Midbrain (tissue), 1 donor: ENCODE data around the gene LNX1.

ENCODE experiments used
- DNase-seq: peaks from one replicate; lab custom pipeline; 2025; lab: John Stamatoyannopoulos, UW

Gene LNX1

DNA sequence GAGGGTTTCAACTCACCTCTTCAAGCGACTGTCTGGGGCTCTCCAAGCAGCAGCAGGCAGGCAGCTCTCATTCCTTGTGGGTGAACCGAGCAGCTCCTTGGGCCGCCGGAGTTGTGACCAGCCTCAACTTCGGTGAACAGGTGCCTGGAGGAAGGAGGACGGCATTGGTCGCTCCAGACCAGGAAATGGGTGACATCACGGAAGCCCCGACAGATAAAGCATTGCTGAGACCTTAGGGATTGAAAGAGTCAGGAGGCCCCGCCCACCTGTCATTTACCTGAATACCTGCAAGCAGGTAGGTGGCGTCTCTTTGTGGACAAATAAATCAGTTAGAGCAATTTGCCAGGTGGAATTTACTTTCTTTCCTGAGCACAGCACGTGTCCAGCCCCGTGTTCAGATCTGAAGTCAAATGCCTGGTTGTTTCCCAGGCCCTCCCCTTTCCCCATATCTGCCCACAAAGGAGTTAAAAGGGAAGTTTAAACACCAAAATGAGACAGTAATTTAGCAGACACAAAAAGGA is at the start of gene LNX1:
TSS of gene LNX1 (minus strand) at position 115 of the 521 bp plus-strand sequence. CDS start 17,484 bp downstream, outside the sequence.
- DNase-seq, result no peak

DNA sequence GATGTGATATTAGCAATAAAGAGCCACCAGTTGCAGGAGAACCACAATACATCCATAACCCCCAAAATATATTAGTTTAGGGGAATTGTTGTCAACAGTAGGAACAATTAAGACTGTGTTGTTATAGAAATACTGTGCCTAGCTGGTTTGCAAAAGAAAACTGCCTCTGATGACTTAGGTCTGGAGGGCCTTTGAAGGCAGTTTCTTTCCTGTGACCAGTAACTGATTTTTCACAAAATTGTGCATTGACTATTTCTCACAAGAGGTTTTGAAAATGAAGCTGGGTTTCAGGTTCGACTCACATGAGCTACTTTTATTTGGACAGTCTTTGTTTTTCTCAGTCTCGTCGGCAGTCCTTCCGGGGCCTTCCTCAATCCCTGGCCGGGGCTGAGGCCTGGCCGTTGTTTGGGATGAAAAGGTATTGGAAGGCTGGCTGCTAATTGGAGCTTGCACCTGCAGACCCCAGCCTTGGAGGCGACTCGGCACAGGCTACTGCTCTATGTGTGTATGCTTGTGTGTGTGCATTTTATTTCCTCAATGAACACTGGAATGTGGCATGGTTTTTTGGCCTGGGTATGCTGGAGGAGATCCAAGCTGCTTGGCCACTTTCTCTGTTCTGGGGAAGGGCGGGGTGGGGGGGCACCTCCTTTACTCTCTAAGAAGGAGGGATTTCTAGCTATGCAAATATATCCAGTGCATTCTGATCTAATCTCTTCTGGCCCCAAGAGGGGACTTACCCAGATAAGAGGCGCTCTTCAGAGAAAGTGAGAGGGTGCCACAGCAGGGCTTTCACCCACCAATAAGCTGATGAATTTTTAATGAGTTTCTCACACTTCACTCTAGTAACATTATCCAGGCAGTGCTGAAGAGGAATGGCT is 49.5 kb upstream of the LNX1 start:
- no peak for DNase-seq

DNA sequence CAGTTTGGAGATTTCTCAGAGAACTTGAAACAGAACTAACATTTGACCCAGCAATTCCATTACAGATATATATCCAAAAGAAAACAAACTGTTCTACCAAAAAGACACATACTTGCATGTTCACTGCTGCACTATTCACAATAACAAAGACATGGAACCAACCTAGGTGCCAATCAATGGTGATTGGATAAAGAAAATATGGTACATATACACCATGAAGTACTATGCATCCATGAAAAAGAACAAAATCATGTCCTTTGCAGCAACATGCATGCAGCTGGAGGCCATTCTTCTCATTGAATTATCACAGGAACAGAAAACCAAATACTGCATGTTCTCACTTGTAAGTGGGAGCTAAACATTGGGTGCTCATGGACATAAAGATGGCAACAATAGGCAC is 47.6 kb upstream of the LNX1 start:
- DNase-seq, result no peak

DNA sequence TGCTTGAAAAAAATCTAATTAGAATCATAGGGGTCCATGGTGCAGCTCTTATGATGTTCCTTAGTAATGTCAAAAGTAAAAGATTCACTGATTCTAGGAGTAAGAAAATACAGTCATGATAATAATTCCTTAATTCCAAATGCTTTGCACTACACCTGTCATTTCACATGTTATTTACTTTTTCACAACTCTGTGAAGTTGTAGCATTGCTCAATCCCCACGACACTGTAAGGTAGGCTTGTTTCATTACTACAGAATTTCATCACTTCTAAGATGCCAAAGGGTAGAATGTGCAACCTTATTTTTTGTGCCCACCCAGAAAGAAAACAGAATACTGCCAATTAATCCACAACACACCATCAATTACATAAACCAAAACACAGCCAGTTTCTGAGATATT is 46.1 kb upstream of the LNX1 start:
- DNase-seq, result no peak

DNA sequence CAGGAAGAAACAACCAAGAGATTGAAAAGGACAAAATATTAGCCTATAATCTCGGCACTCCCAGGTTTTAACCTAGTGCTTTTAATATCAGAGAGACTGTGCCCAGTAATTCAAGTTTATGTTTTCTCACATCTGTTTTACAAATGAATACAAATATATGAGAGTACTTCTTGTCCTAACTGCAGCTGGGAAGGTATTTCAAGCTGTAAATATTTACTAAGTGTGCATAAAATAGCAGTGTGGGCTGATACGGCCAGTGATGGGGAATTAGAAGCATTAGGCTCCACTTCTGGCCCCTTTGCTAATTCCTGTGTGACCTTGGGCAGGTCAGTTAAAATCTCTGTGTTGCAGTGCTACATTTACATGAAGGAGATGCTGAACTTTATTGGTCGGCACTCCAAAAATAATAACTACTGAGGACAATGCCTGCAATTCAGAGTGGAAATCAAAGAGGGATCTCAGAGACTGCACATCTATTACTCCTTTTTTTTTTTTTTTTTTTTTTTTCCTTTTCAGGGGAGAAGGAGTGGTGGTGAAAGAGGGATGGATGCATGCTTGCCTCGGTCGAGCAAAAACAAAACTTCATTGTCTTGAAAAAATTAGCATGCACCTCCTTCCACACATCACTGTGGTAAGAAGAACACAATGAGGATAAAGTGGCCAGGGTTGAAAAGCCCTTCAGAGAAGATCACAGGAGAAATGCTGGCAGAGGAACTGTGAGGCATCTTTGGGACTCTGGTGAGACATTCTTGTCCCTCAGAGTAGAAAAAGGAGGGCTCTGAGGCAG is 44.6 kb upstream of the LNX1 start:
- no peak for DNase-seq

DNA sequence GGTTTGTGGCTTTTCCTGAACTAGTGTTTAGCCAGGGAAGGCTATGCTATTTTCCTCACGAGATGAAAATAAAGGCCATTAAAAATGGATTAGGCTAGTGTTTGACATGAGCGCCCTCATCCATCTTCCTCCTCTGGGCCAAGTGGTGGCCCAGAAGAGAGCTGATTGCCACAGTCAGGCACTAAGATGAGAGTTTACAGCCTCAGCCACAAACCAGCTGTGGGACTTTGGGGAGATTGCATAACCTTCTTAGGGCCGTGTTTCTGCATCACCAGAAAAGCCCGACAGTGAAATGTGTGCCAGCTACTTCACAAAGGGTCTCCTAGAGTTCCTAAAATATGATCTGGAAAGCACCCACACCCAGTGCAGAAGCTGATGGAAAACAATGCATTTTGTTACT is 42.3 kb upstream of the LNX1 start:
- DNase-seq, result no peak

DNA sequence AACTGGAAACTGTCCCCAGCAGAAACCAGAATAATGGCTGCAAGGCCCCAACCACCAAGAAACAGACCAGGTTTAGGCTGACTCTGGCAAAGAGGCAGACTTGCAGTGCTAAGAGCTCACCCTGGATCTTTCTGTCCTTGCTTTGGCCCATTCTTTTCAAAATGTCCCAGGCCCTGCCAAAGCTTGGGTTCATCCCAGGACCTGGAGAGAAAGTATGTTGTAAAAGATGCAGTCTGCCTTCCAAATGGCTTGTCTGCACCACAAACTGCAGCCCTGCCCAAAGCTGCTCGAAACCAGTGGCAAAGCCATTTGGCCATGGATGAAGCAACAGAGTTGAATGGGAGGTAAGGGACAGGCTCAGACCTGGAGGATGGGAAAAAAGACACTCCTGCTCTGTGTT is 38.0 kb upstream of the LNX1 start:
- no peak for DNase-seq

DNA sequence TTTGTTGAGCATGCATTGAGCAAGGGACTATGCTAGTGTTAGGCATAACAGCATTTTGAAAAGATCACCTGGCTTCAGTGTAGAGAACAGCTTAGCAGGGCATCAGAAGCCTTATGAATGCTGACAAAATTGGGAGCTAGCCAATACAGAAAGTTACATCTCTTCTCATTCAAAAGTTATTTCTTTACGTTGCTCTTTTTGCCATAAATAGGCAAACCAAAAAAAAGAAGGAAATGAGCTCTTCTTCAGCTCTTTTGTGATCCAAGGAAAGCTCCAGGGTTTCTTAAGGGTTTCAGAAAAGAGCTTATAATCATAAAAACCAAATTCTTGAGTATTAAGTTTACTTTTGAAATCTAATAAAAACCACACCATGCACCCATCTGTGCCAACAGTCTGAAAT is 35.2 kb upstream of the LNX1 start:
- no peak for DNase-seq

DNA sequence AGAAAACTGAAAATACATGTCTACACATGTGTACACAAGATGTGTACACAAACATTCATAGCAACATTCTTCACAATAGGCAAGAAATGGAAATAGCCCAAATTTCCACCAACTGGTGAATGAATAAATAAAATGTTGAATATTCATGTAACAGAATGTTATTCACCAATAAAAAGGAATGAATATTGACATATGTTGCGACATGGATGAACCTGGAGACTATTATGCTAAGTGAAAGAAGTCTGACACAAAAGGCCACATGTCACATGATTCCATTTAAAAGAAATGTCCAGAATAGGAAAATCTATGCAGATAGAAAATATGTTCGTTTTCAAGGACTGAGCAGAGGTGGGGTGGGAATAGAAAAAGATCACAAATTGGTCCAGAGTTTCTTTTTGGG is 34.6 kb upstream of the LNX1 start:
- DNase-seq, result no peak

DNA sequence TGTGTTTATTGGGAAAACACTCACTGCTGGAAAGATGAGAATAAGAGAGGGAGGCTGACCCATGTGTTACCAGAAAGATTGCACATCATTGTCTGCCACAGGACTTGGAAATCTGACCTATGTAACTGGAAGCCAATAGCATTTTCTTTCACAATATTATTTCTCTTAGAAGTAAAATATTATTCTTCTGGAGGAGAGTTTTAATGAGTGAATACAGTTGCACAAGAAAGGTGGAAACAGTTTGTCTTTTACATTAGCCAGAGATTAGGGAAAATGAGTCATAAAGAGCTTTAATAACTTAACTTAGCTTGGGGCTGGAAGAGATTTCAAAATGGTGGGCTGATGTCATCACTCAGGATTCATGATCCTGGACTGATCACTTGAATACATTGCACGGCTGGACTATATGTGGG is 31.5 kb upstream of the LNX1 start:
- DNase-seq, result no peak

DNA sequence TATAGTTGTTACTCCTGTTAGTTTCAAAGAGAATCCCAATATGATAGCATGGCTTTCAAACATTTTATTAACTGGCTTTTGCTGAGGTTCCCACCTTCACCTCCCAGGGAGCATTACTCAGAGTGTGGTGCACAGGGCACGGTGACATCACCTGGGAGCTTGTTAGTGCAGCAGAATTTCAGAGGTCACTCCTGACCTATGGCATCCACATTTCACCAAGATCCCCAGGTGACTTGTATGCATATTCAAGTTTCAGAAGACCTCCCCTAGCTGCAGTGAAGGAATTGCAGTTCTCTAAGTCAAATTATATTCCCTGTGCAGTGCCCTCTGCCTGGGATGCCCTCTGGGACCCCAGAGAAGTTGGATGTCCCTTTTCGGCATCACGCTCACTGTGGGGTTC is 29.7 kb upstream of the LNX1 start:
- no peak for DNase-seq

DNA sequence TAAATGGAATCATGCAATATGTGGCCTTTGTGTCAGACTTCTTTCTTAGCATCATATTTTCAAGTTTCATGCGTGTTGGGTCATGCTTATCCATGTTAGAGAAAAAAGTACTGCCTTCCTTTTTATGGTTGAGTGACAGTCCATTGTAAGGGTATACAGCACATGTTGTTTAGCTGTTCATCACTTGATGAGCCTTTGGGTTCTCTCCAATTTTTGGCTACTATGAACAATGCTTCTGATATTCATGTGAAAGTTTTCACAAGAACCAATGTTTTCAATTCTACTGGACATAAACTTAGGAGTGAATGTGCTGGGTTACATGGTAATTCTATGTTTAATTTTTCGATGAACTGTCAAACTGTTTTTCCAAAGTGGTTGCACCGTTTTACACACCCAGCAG is 28.1 kb upstream of the LNX1 start:
- DNase-seq, result no peak

DNA sequence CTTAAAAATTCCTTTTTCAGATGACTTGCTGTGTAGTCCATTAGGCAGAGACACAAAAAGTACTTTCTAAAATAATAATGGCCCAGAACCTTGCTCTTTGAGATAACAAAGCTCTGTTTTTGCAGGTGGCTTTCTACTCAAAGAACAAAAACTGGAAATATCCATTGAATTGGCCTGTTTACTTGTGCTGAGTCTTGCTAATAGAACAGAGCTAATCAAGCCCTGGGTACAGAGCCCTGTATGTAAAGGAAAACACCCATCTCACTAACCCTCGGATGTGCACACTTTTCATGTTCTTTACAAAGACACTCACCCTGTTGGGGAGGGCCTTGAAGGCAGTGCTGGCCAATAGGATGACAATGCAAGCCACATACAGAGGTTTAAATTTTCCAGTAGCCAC is 27.0 kb upstream of the LNX1 start:
- DNase-seq, result no peak

DNA sequence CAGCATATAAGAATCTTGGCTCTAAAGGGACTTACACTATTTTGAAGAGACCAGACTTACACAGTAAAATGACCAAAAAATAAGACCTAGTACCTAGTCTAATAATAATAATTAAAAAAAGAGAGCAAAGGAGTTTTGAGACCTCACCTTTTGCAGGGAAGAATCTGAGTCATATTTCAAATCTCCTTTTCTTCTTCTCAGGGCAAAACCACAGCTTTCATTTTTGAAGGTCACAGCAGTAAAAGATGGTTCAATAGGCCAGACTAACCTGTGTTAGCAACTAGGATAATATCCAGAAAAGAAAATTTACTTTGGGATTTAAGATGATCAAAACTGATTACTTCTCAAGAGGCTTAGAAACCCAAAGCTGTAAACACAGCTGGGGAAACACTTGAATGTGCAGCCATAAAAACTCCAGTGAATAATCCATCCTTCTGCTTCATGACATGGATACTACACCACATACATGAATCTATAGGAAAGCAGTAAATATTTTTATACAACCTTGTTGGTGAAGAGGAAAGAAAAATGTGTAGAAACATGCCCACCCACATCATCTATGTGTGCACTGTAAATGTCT is 25.9 kb upstream of the LNX1 start:
- no peak for DNase-seq

DNA sequence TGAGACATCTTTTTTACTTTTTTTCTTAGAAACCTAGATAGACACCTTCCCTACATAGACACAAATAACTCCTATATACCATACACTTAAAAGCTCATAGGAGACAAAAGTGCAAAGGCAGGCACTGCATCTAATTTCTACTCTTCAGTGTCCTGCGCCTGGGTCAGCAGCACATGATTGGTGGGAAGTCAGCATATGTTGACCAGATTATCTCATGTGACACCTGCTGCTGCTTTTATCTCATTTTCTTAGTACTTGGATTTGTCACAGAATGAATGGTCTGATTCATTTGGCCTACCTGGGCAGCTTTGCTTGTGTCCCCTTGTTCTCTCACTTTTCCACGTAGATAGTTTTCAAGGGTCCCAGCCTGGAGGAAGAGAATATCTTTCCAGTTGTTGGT is 24.9 kb upstream of the LNX1 start:
- no peak for DNase-seq

DNA sequence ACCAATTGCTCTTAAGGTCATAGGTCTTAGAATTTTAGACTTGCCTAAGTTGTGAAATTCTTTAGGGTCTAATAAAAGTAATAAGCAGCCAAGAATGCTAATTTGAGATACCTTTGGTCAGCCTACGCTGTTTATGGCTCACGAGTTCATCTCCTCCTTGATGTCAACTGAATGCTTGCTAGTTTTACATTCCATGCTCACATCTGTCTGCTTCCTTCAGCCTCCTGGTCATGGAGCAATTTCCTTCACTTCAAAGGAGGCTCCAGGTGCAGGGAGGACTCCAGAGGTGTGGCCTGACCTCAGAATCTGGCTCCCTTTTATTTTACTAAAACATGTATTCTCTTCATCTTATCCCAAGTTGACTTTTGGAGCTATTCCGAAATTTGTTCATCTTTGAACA is 23.3 kb upstream of the LNX1 start:
- DNase-seq, result no peak

DNA sequence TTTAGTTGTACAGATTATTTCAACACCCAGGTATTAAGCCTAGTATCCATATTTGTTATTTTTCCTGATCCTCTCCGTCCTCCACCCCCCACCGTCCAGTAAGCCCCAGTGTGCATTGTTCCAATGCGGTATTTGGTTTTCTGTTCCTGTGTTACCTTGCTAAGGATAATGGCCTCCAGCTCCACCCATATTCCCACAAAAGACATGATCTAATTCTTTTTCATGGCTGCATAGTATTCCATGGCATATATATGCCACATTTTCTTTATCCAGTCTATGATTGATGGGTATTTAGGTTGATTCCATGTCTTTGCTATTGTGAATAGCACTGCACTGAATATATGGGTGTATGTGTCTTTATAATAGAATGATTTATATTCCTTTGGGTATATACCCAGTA is 22.1 kb upstream of the LNX1 start:
- no peak for DNase-seq

DNA sequence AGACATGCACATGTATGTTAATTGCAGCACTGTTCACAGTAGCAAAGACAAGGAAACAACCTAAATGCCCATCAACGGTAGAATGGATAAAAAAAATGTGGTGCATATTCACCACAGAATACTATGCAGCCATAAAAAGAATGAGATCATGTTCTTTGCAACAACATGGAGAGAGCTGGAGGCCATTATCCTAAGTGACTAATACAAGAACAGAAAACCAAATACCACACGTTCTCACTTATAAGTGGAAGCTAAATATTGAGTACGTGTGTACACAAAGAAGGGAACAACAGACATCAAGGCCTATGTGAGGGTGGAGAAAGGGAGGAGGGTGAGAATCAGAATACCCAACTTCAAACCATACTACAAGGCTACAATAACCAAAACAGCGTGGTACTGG is 17.4 kb upstream of the LNX1 start:
- DNase-seq, result no peak

DNA sequence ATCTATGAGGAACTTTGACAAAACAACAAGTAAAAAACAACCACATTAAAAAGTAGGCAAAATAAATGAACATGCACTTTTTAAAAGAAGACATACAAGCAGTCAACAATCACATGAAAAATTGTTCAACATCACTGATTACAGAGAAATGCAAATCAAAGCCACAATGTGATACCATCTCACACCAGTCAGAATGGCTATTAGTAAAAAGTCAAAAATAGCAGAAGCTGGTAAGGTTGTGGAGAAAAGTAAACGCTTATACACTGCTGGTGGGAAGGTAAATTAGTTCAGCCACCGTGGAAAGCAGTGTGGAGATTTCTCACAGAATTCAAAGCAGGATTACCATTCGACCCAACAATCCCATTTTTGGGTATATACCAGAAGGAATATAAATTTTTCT is 17.0 kb upstream of the LNX1 start:
- DNase-seq, result no peak

DNA sequence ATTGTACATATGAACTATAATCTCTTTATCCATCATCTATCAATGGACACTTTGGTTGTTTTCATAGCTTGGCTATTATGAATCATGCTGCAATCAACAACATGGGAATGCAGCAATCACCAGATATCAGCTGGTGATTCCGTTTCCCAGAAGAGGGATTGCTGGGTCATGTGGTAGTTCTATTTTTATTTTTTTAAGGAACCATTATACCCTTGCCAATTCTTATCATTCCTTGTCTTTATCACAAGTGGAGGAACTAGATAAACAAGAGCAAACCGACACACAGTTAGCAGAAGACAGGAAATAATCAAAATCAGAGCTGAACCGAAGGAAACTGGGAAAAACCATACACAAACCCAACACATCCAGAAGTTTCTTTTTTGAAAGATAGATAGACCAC is 14.5 kb upstream of the LNX1 start:
- DNase-seq, result no peak

DNA sequence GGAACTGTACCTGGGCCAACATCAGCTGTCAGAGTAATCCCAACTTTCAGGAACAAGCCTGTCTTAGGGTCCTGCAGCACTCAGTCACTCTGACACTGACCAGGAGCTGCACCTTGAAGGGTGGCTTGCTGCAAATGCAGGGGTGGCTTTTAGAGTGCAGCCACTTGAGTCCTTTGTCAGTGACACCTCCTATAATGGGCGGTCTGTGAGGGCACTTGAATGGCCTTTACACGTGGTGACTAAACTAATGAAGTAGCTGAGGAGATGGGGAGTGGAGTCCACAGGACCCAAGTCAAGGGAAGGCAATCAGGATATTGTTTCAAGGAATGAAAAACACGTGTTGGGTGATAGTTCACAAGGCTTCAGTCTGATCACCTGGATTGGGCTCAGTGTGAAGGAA is 11.1 kb upstream of the LNX1 start:
- no peak for DNase-seq

DNA sequence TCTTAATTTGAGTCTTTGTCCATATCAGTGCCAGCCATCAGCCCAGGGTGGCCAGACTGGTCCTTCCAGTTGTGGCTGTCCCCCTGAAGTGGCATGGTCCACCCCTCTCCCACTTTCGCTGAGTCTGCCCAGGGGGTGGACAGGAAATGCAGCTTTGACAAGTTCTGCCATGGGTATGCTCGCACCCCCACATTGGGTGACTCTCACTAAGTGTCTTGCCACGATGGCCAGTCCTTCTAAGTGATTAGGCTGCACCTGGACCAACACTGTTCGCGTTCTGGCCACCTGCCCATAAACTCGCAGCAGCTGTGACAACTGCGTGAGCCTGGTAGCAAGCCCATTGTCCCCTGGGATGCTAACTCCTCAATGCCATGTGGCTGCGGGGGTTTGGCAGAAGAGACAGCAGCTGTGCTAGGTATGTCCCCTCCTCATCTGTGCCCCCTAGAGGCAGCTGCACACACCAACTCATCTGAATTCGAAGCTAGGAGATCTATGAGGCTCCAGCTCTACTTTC is 10.0 kb upstream of the LNX1 start:
- DNase-seq, result no peak

DNA sequence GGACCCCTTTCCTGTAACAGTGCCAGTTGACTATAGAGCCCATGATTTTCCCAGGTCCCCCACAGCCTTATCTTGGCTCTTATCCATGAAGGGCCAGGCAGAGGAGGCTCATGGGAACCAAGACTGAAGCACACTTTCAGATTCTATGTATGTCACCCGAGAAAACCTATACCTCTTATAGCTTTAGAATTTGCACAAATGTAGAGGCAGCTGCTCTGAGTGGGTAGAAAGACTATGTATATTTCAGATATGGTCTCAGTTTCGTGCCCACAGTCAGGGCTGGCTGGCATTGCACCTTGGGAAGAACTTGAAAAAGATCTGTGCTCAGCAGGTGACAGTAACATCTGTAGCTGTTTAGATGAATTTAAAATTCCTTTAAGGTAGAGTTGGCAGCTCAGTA is 8.3 kb upstream of the LNX1 start:
- no peak for DNase-seq
